Mesenchymal stem cell (in vitro differentiated cells and primary cell): ENCODE measurements around the gene SLC38A8. TPM values are rescaled to one million over a fixed set of nuclear protein-coding genes. Genes with fewer than 3 reads are reported as not detected.

Source experiments
- DNase-seq: peaks from one replicate; pipeline ENCODE4 v3.0.0-alpha.2; 2013
- H2AFZ ChIP-seq: one replicate; pipeline ENCODE4 v1.6.1; 2013; ENCODE audit warnings: low read depth, mild to moderate bottlenecking, control low read depth, inconsistent platforms, low read length, moderate library complexity
- H2AK5ac ChIP-seq: 2 replicates; pipeline ENCODE4 v1.6.1; 2013; ENCODE audit warnings: low read length, moderate library complexity, mild to moderate bottlenecking, inconsistent platforms; ENCODE audit not compliant: severe bottlenecking
- H2BK120ac ChIP-seq: one replicate; pipeline ENCODE4 v1.6.1; 2013; ENCODE audit warnings: low read depth, mild to moderate bottlenecking, inconsistent platforms, low read length, moderate library complexity
- H2BK12ac ChIP-seq, 2 experiments: one replicate each; pipeline ENCODE4 v1.6.1; 2013; ENCODE audit warnings: inconsistent platforms in 2 of 2, low read length in 2 of 2, mild to moderate bottlenecking in 2 of 2, moderate library complexity in 2 of 2, control low read depth in 1 of 2
- H2BK15ac ChIP-seq: one replicate; pipeline ENCODE4 v1.6.1; 2013; ENCODE audit warnings: mild to moderate bottlenecking, low read depth, inconsistent platforms; ENCODE audit not compliant: poor library complexity, severe bottlenecking
- H2BK5ac ChIP-seq: 2 replicates; pipeline ENCODE4 v1.6.1; 2013; ENCODE audit warnings: low read depth, mild to moderate bottlenecking, low read length, control low read depth, inconsistent platforms; ENCODE audit not compliant: poor library complexity, severe bottlenecking
- H3K14ac ChIP-seq, 2 experiments: one replicate each; pipeline ENCODE4 v1.6.1; 2013; ENCODE audit warnings: inconsistent platforms in 2 of 2, low read length in 2 of 2, control low read depth in 1 of 2, mild to moderate bottlenecking in 1 of 2, moderate library complexity in 1 of 2
- H3K18ac ChIP-seq, 2 experiments: one replicate each; pipeline ENCODE4 v1.6.1; 2013; ENCODE audit warnings: inconsistent platforms in 2 of 2, low read length in 2 of 2, control low read depth in 1 of 2, low read depth in 1 of 2, mild to moderate bottlenecking in 1 of 2
- H3K23ac ChIP-seq, 2 experiments: one replicate each; pipeline ENCODE4 v1.6.1; 2013; ENCODE audit warnings: inconsistent platforms in 2 of 2, low read length in 2 of 2, mild to moderate bottlenecking in 2 of 2, moderate library complexity in 2 of 2, control low read depth in 1 of 2
- H3K27ac ChIP-seq: 2 replicates; pipeline ENCODE4 v1.5.1; 2013; ENCODE audit warnings: mild to moderate bottlenecking, moderate library complexity, low read length, control low read depth, inconsistent platforms; ENCODE audit not compliant: poor library complexity, severe bottlenecking
- H3K27me3 ChIP-seq, 2 experiments: 2 replicates each; pipeline versions ENCODE4 v1.6.1 to v1.7.0; 2013; ENCODE audit warnings: low read length in 2 of 2, mild to moderate bottlenecking in 2 of 2, moderate library complexity in 2 of 2, control low read depth in 1 of 2, inconsistent platforms in 1 of 2; ENCODE audit not compliant: control insufficient read depth in 1 of 2, insufficient read depth in 1 of 2
- H3K36me3 ChIP-seq, 2 experiments: 2 replicates each; pipeline versions ENCODE4 v1.6.1 to v1.7.0; 2013; ENCODE audit warnings: low read length in 2 of 2, control low read depth in 1 of 2, inconsistent platforms in 1 of 2, low read depth in 1 of 2, mild to moderate bottlenecking in 1 of 2; ENCODE audit not compliant: insufficient read depth in 2 of 2, control insufficient read depth in 1 of 2
- H3K4ac ChIP-seq, 2 experiments: one replicate each; pipeline ENCODE4 v1.6.1; 2013; ENCODE audit warnings: inconsistent platforms in 2 of 2, low read length in 2 of 2, mild to moderate bottlenecking in 2 of 2, moderate library complexity in 2 of 2, control low read depth in 1 of 2, low read depth in 1 of 2
- H3K4me1 ChIP-seq: 2 replicates; pipeline ENCODE4 v1.6.1; 2013; ENCODE audit warnings: low read depth, low read length, control low read depth; ENCODE audit not compliant: control insufficient read depth, insufficient read depth
- H3K4me2 ChIP-seq: 2 replicates; pipeline ENCODE4 v1.6.1; 2013; ENCODE audit warnings: low read length, mild to moderate bottlenecking, inconsistent platforms; ENCODE audit not compliant: poor library complexity, severe bottlenecking
- H3K4me3 ChIP-seq, 2 experiments: 2 replicates each; pipeline versions ENCODE4 v1.5.1 to v1.7.0; 2013; ENCODE audit warnings: low read length in 2 of 2, mild to moderate bottlenecking in 2 of 2, control low read depth in 1 of 2, low read depth in 1 of 2; ENCODE audit not compliant: insufficient read depth in 1 of 2
- H3K79me1 ChIP-seq: replicated peaks from 2 replicates; pipeline ENCODE4 v1.6.1; 2013; ENCODE audit warnings: mild to moderate bottlenecking, control low read depth, low read length, inconsistent platforms; ENCODE audit not compliant: poor library complexity, severe bottlenecking
- H3K9ac ChIP-seq: 2 replicates; pipeline ENCODE4 v1.7.0; 2013; ENCODE audit warnings: mild to moderate bottlenecking, low read length, moderate library complexity
- H3K9me3 ChIP-seq: 2 replicates; pipeline ENCODE4 v1.7.0; 2013; ENCODE audit warnings: mild to moderate bottlenecking, low read length; ENCODE audit not compliant: control insufficient read depth
- H4K8ac ChIP-seq: one replicate; pipeline ENCODE4 v1.6.1; 2013; ENCODE audit warnings: inconsistent platforms, mild to moderate bottlenecking, low read length, moderate library complexity
- H4K91ac ChIP-seq: one replicate; pipeline ENCODE4 v1.6.1; 2013; ENCODE audit warnings: mild to moderate bottlenecking, low read length, inconsistent platforms
- WGBS: methylation state at CpG from one replicate; pipeline ENCODE4 v1.1.7; 2013; ENCODE audit warnings: mixed read lengths; 5-methylcytosine and 5-hydroxymethylcytosine counted together
- polyA plus RNA-seq, 2 experiments: library from polyadenylated mRNA; stranded (reverse); fragments of 200-250 nt; gene quantifications; one replicate each; pipeline ENCODE4 v1.2.3, GENCODE V29; 2013

Gene SLC38A8
- polyA plus RNA-seq (2013, experiment 1 of 2): not detected
- polyA plus RNA-seq (2013, experiment 2 of 2): not detected

GRCh38 chr16:84042308-84042878, at the start of gene SLC38A8:
Gene SLC38A8, minus strand, starts transcription at chr16:84042795. Its CDS starts 638 bp downstream, at chr16:84042157.
- no peak within 1 kb of the TSS for H2AK5ac ChIP-seq
- H2BK12ac ChIP-seq: no peak within 1 kb of the TSS
- no peak for DNase-seq
- no peak within 1 kb of the TSS for H3K18ac ChIP-seq
- H3K9ac ChIP-seq: no peak within 1 kb of the TSS
- H3K23ac ChIP-seq: no peak within 1 kb of the TSS
- no peak within 1 kb of the TSS for H2BK5ac ChIP-seq
- no peak within 1 kb of the TSS for H3K4me3 ChIP-seq
- H2AFZ ChIP-seq: no peak within 1 kb of the TSS
- 65% methylated on average over 9 of the region's 9 CpGs for WGBS
- H3K4me2 ChIP-seq: no peak within 1 kb of the TSS
- no peak within 1 kb of the TSS for H2BK15ac ChIP-seq
- peaks cover 47% of the 10 kb centered on the region in 2 experiments for H3K27me3 ChIP-seq
- peaks cover 4% of the 10 kb centered on the region for H3K4me1 ChIP-seq
- H4K91ac ChIP-seq: no peak within 1 kb of the TSS
- H3K9me3 ChIP-seq: no peaks in the 10 kb centered on the region
- H3K4ac ChIP-seq: no peak within 1 kb of the TSS
- peaks cover 6 to 8% of the 10 kb centered on the region in 2 experiments for H3K36me3 ChIP-seq
- no peak within 1 kb of the TSS for H4K8ac ChIP-seq
- H3K27ac ChIP-seq: no peak within 1 kb of the TSS
- H3K79me1 ChIP-seq: no peaks in the 10 kb centered on the region
- no peak within 1 kb of the TSS for H3K14ac ChIP-seq
- no peak within 1 kb of the TSS for H2BK120ac ChIP-seq

GRCh38 chr16:84091460-84091859, 48.9 kb upstream of the SLC38A8 start:
- H3K14ac ChIP-seq: no peak overlapping the region
- H2BK5ac ChIP-seq: no peak overlapping the region
- no peak overlapping the region for H2BK120ac ChIP-seq
- no peak overlapping the region for H2AFZ ChIP-seq
- H3K36me3 ChIP-seq: peaks cover 54 to 99% of the 10 kb centered on the region in 2 experiments
- H3K79me1 ChIP-seq: peaks cover 24% of the 10 kb centered on the region
- no peak overlapping the region for H2BK12ac ChIP-seq
- no peak overlapping the region for H3K4me2 ChIP-seq
- H3K18ac ChIP-seq: no peak overlapping the region
- no peaks in the 10 kb centered on the region for H3K9me3 ChIP-seq
- H3K27ac ChIP-seq: no peak overlapping the region
- no peak overlapping the region for H2AK5ac ChIP-seq
- WGBS: 97% methylated on average over 10 of the region's 10 CpGs
- no peak overlapping the region for H4K91ac ChIP-seq
- H3K23ac ChIP-seq: no peak overlapping the region
- no peak overlapping the region for H3K4ac ChIP-seq
- H4K8ac ChIP-seq: no peak overlapping the region
- no peak overlapping the region for H3K9ac ChIP-seq
- no peak for DNase-seq
- H3K27me3 ChIP-seq: no peaks in the 10 kb centered on the region
- no peak overlapping the region for H3K4me3 ChIP-seq
- H2BK15ac ChIP-seq: no peak overlapping the region
- no peaks in the 10 kb centered on the region for H3K4me1 ChIP-seq

- Histone ChIP-seq H3K23ac (no peak overlapping the region), H3K79me1 (peaks cover 22% of the 10 kb centered on the region), H3K36me3 (peaks cover 54 to 96% of the 10 kb centered on the region in 2 experiments), H3K4ac (no peak overlapping the region), H2BK5ac (no peak overlapping the region), H2BK12ac (no peak overlapping the region), H2AFZ (no peak overlapping the region), H4K8ac (no peak overlapping the region), H2AK5ac (no peak overlapping the region), H3K27ac (no peak overlapping the region), H3K4me1 (no peaks in the 10 kb centered on the region), H3K18ac (no peak overlapping the region), H2BK120ac (no peak overlapping the region), H3K9me3 (no peaks in the 10 kb centered on the region), H3K4me2 (no peak overlapping the region), H3K4me3 (no peak overlapping the region), H3K9ac (no peak overlapping the region), H3K27me3 (no peaks in the 10 kb centered on the region), H4K91ac (no peak overlapping the region), H3K14ac (no peak overlapping the region), H2BK15ac (no peak overlapping the region)
- DNase-seq: no peak
- 95% methylated on average over 9 of the region's 9 CpGs for WGBS
These were observed 47.6 kb upstream of the SLC38A8 start for GRCh38 chr16:84090211-84090610.

GRCh38 chr16:84088695-84089395, 46.2 kb upstream of the SLC38A8 start:
- Histone ChIP-seq H3K27ac (no peak overlapping the region), H3K18ac (no peak overlapping the region), H3K9ac (no peak overlapping the region), H4K91ac (no peak overlapping the region), H2BK15ac (no peak overlapping the region), H2BK120ac (no peak overlapping the region), H2BK12ac (no peak overlapping the region), H2AFZ (no peak overlapping the region), H3K4ac (no peak overlapping the region), H4K8ac (no peak overlapping the region), H2BK5ac (no peak overlapping the region), H3K27me3 (no peaks in the 10 kb centered on the region), H3K4me1 (no peaks in the 10 kb centered on the region), H3K36me3 (peaks cover 59 to 94% of the 10 kb centered on the region in 2 experiments), H3K79me1 (peaks cover 17% of the 10 kb centered on the region), H2AK5ac (no peak overlapping the region), H3K14ac (no peak overlapping the region), H3K4me2 (no peak overlapping the region), H3K9me3 (no peaks in the 10 kb centered on the region), H3K23ac (no peak overlapping the region), H3K4me3 (no peak overlapping the region)
- peak; percentile 4 for DNase-seq
- 92% methylated on average over 13 of the region's 15 CpGs for WGBS
